AG04450 (cell line): Measurements from ENCODE around the gene RAB18. TPM values are rescaled to one million over a fixed set of nuclear protein-coding genes. Genes with fewer than 3 reads are reported as not detected.

ENCODE experiments used
- CTCF ChIA-PET: fragments of 300-600, 350-600 bp; formaldehyde crosslinking; extraction: SDS; loops from one replicate; lab custom pipeline; 2022; ENCODE audit warnings: antibody characterized with exemption, inconsistent platforms; lab: Charles Lee
- POLR2A ChIA-PET: fragments of 350-600 bp; formaldehyde crosslinking; extraction: SDS; loops from one replicate; lab custom pipeline; 2021; ENCODE audit warnings: antibody characterized with exemption, inconsistent platforms; lab: Yijun Ruan, JAX
- DNase-seq: peaks from one replicate; pipeline ENCODE4 v3.0.0-alpha.2; 2011; ENCODE audit warnings: low read depth, low spot score
- H3K27ac ChIP-seq: one replicate; pipeline ENCODE4 v1.5.1; 2012; ENCODE audit warnings: low read depth, low read length, control low read depth
- H3K27me3 ChIP-seq: one replicate; pipeline ENCODE4 v1.6.0; 2012; ENCODE audit warnings: low read length; ENCODE audit not compliant: control insufficient read depth, insufficient read depth
- H3K4me3 ChIP-seq: 2 replicates; pipeline ENCODE4 v1.5.1; 2011; ENCODE audit warnings: mild to moderate bottlenecking, low read depth, low read length, control low read depth
- H3K9me3 ChIP-seq: 2 replicates; pipeline ENCODE4 v1.5.1; 2012; ENCODE audit warnings: low read length; ENCODE audit not compliant: control insufficient read depth, insufficient read depth
- CTCF ChIP-seq: IDR thresholded peaks from 2 replicates; pipeline ENCODE4 v1.5.1; 2011; ENCODE audit warnings: low read depth, low read length, control low read depth, inconsistent platforms
- polyA minus RNA-seq: library from RNA; depleted of rRNA, polyadenylated mRNA; stranded (reverse); fragments of >200 nt; gene quantifications from 2 replicates; pipeline ENCODE4 v1.2.3, GENCODE V29; 2011; rRNA and poly(A)+ RNA removed
- polyA plus RNA-seq: library from polyadenylated mRNA; depleted of rRNA; stranded (reverse); fragments of >200 nt; gene quantifications from 2 replicates; pipeline ENCODE4 v1.2.3, GENCODE V29; 2011; rRNA removed

The RAB18 gene
- polyA plus RNA-seq (64.2 and 93.5 TPM in 2 replicates), polyA minus RNA-seq (15.4 and 30.5 TPM in 2 replicates)

GRCh38 chr10:27504007-27504807 lies at the start of gene RAB18:
RAB18 (plus strand) TSS chr10:27504304; CDS start chr10:27504370, 66 bp downstream.
- Histone ChIP-seq H3K9me3 (no peaks in the 10 kb centered on the region; the same call in 1 of the 2 replicates), H3K27me3 (peaks cover 7% of the 10 kb centered on the region), H3K4me3 (peak within 1 kb of the TSS; percentile 96), H3K27ac (peak within 1 kb of the TSS; percentile 88)
- DNase-seq: peak; percentile 99
- ChIA-PET POLR2A (interaction anchor here (0.5 to 1.5 kb wide), 3 partner anchors 262 to 620 kb away, joined by 4 read pairs; partner anchors contain the start of gene YME1L1), CTCF (interaction anchor here (0.6 to 1.5 kb wide), 12 partner anchors 9 to 747 kb away, joined by 3 to 5 read pairs (median 4); no protein-coding TSS in a partner anchor)
- no peak for TF ChIP-seq CTCF

- no peak for DNase-seq
- ChIA-PET CTCF (interaction anchor here (0.6 kb wide), 1 partner anchor 85 kb away, joined by 3 read pairs; no protein-coding TSS in a partner anchor), POLR2A (no interaction called here)
- H3K27me3 ChIP-seq: no peaks in the 10 kb centered on the region
- H3K9me3 ChIP-seq: no peaks in the 10 kb centered on the region
- no peak overlapping the region for H3K27ac ChIP-seq
- H3K4me3 ChIP-seq: no peak overlapping the region
- TF ChIP-seq CTCF: no peak
Observed at GRCh38 chr10:27454837-27455236, 49.3 kb upstream of the RAB18 start.

GRCh38 chr10:27457261-27457945 lies 46.7 kb upstream of the RAB18 start:
- Histone ChIP-seq H3K4me3 (no peak overlapping the region), H3K27me3 (no peaks in the 10 kb centered on the region), H3K27ac (no peak overlapping the region), H3K9me3 (no peaks in the 10 kb centered on the region)
- DNase-seq: no peak
- POLR2A ChIA-PET: interaction anchor here (0.6 kb wide), 1 partner anchor 1035 kb away, joined by 3 read pairs; no protein-coding TSS in a partner anchor
- TF ChIP-seq CTCF: no peak
- CTCF ChIA-PET: no interaction called here

GRCh38 chr10:27457966-27458365 lies 46.1 kb upstream of the RAB18 start:
- Histone ChIP-seq H3K27me3 (no peaks in the 10 kb centered on the region), H3K9me3 (no peaks in the 10 kb centered on the region), H3K27ac (no peak overlapping the region), H3K4me3 (no peak overlapping the region)
- DNase-seq: no peak
- POLR2A ChIA-PET: no interaction called here
- TF ChIP-seq CTCF: no peak
- CTCF ChIA-PET: interaction anchor here (2.2 kb wide), 1 partner anchor 12 kb away, joined by 6 read pairs; no protein-coding TSS in a partner anchor
